Spleen (tissue), 11 donors: ENCODE data around the gene NEK5. TPM values are rescaled to one million over a fixed set of nuclear protein-coding genes. Genes with fewer than 3 reads are reported as not detected.

ENCODE experiments used
- DNase-seq: peaks from one replicate; pipeline ENCODE4 v3.0.0-alpha.2; 2020
- H3K27ac ChIP-seq, 8 donors: fragments of 200-600 bp; sonication (generic) in 7 of 8; 1 replicate in 4 of 8; 2 replicates in 4 of 8; pipeline versions ENCODE4 v1.5.0 to v1.8.0; 2016 to 2021; ENCODE audit warnings: inconsistent platforms in 4 of 8, mild to moderate bottlenecking in 4 of 8, moderate library complexity in 1 of 8
- H3K27me3 ChIP-seq, 7 donors: fragments of 200-600 bp; sonication (generic) in 6 of 7; replicated peaks in 1 of 7; 1 replicate in 4 of 7; 2 replicates in 3 of 7; pipeline versions ENCODE4 v1.5.0 to v1.8.0; 2016 to 2021; ENCODE audit warnings: inconsistent platforms in 3 of 7, mild to moderate bottlenecking in 1 of 7
- H3K36me3 ChIP-seq, 6 donors: fragments of 200-600 bp; sonication (generic) in 5 of 6; 1 replicate in 4 of 6; 2 replicates in 2 of 6; pipeline versions ENCODE4 v1.5.0 to v1.8.0; 2016 to 2021; ENCODE audit warnings: inconsistent platforms in 2 of 6
- H3K4me1 ChIP-seq, 6 donors: fragments of 200-600 bp; sonication (generic) in 5 of 6; 1 replicate in 3 of 6; 2 replicates in 3 of 6; pipeline versions ENCODE4 v1.5.0 to v1.8.0; 2016 to 2021; ENCODE audit warnings: inconsistent platforms in 3 of 6
- H3K4me3 ChIP-seq, 8 donors: fragments of 200-600 bp; sonication (generic) in 7 of 8; 1 replicate in 4 of 8; 2 replicates in 4 of 8; pipeline versions ENCODE4 v1.5.0 to v1.8.0; 2016 to 2021; ENCODE audit warnings: inconsistent platforms in 4 of 8, mild to moderate bottlenecking in 4 of 8, moderate library complexity in 2 of 8
- H3K9me3 ChIP-seq, 8 donors: fragments of 200-600 bp; sonication (generic) in 7 of 8; 1 replicate in 4 of 8; 2 replicates in 4 of 8; pipeline versions ENCODE4 v1.5.0 to v1.8.0; 2016 to 2021; ENCODE audit warnings: inconsistent platforms in 4 of 8
- POLR2A ChIP-seq, 3 donors: fragments of 450-650 bp; IDR thresholded peaks; one replicate each; pipeline ENCODE4 v1.5.1; 2017; ENCODE audit warnings: antibody characterized with exemption in 3 of 3, mild to moderate bottlenecking in 1 of 3
- POLR2AphosphoS5 ChIP-seq, 3 donors: sonication (generic); formaldehyde crosslinking; IDR thresholded peaks; one replicate each; pipeline ENCODE4 v1.5.1; 2017; ENCODE audit warnings: antibody characterized with exemption in 3 of 3
- WGBS, 5 donors: extraction: QIAGEN DNeasy Blood & Tissue Kit in 3 of 5; methylation state at CpG; one replicate each; pipeline versions ENCODE4 v1.1.5 to v1.1.7; 2013 to 2018; 5-methylcytosine and 5-hydroxymethylcytosine counted together
- intact Hi-C: fragments of 100-400 bp; cut with DNase I; formaldehyde crosslinking; loops from one replicate; pipeline ENCODE4 v1.15.0; 2023; ENCODE audit warnings: low total_unique reads
- polyA plus RNA-seq, 3 donors: library from polyadenylated mRNA; stranded (reverse); fragments of 200-250 nt; gene quantifications; one replicate each; pipeline ENCODE4 v1.2.1, GENCODE V29; 2013
- total RNA-seq, 7 donors: library from RNA; depleted of rRNA in 3 of 7; stranded (reverse); fragments of >200 nt in 3 of 7; fragmentation: NEBNext Ultra II Directional in 4 of 7; extraction: Animal tissue kit (Norgen Biotek cat#: 25700) in 4 of 7; gene quantifications; one replicate each; pipeline versions ENCODE4 v1.1.0 to v1.2.1, GENCODE V29; 2016 to 2021
- TF ChIP-seq, protein P1 (sequence below), 11 experiments: fragments of 200-600 bp in 7 of 11; fragments of 450-650 bp in 4 of 11; sonication (generic) in 4 of 11; IDR thresholded peaks in 8 of 11; conservative IDR thresholded peaks in 3 of 11; 1 replicate in 7 of 11; 2 replicates in 4 of 11; pipeline versions ENCODE4 v1.4.0 to v1.8.0; 2016 to 2021; ENCODE audit warnings: antibody characterized with exemption in 11 of 11, inconsistent platforms in 4 of 11, mild to moderate bottlenecking in 1 of 11
- donor health status: healthy with polysubstance abuse.
- donor health status: DM: no; HTN: no; CAD: no; lungs with moderate emphysema.
- donor health status: DM: no; HTN: no; CAD: no.
- donor health status: Bipolar disorder and iron deficiency.
- donor health status: healthy.
- donor health status: DM: no; HTN: no; CAD: no.
- donor health status: DM: yes; HTN: yes; CAD: no.

The NEK5 gene
- total and polyA plus RNA-seq, 10 donors: 0.04 to 0.30 (median 0.10) TPM; not detected in 4

DNA sequence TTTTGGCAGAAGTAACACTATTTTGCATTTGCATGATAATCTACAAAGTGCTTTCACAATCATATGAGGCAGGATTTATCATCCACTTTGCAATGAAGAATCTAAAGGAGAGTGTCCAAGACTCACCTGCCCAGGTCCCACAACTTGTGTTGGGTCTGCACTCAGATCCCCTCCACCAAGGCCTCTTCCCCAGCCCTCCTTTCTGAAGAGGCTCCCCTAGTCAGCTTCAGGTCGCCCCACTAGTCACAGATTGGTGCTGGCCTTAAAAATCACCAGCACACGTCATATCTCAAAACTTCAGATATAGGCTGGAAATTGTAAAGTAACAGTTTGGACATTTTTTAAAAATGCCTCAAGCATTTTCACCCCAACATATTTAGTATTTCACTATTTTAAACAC is 135.2 kb downstream of the NEK5 start:
- H3K4me3 ChIP-seq: no peak overlapping the region
- H3K27ac ChIP-seq: no peak overlapping the region
- 74 to 95% (median 85%) methylated on average over 2 of the region's 2 CpGs for WGBS, 5 donors
- TF ChIP-seq POLR2AphosphoS5 (IDR thresholded peaks at IDR 0.05): no peak
- no peak for TF ChIP-seq POLR2A (IDR thresholded peaks at IDR 0.05)
- TF ChIP-seq, protein P1, sequence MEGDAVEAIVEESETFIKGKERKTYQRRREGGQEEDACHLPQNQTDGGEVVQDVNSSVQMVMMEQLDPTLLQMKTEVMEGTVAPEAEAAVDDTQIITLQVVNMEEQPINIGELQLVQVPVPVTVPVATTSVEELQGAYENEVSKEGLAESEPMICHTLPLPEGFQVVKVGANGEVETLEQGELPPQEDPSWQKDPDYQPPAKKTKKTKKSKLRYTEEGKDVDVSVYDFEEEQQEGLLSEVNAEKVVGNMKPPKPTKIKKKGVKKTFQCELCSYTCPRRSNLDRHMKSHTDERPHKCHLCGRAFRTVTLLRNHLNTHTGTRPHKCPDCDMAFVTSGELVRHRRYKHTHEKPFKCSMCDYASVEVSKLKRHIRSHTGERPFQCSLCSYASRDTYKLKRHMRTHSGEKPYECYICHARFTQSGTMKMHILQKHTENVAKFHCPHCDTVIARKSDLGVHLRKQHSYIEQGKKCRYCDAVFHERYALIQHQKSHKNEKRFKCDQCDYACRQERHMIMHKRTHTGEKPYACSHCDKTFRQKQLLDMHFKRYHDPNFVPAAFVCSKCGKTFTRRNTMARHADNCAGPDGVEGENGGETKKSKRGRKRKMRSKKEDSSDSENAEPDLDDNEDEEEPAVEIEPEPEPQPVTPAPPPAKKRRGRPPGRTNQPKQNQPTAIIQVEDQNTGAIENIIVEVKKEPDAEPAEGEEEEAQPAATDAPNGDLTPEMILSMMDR (IDR thresholded peaks at IDR 0.05 in 8 of 11, conservative IDR thresholded peaks at IDR 0.05 in 3 of 11): no peak
- H3K4me1 ChIP-seq: peaks cover 0 to 14% (median 6%) of the 10 kb centered on the region in 6 donors
- intact Hi-C loops: no loop called here
- no peaks in the 10 kb centered on the region for H3K27me3 ChIP-seq
- H3K9me3 ChIP-seq: no peaks in the 10 kb centered on the region
- no peak for DNase-seq
- no peaks in the 10 kb centered on the region for H3K36me3 ChIP-seq

DNA sequence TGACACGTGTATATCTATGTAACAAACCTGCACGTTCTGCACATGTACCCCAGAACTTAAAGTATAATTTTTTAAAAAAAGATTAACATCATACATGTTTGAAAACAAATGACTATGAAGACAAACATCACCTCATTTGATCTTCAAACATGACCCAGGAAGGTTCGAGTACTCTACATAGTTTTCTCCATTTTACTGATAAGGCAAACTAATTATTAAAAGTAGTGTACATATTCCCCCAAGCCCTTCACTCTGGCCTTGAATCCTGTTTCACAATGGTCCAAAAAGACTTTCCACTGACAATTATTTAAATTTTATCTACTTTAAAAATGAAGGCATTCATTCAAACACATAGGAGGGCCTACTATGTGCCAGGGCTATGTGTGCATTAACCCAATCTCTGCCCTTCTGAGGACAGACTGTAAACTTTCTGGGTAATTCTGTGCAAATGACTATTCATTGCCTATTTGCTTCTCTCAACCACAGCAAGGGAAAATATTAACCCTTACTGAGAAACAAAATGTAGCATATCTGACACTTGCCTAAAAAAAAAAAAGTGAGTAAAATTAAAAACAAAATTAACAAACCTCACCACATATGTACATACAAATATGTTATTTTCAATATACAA is 139.8 kb downstream of the NEK5 start:
- 82 to 93% (median 92%) methylated on average over 3 of the region's 3 CpGs for WGBS, 5 donors
- no peaks in the 10 kb centered on the region for H3K27me3 ChIP-seq

More for the DNA sequence above, 139.8 kb downstream of the NEK5 start:
- intact Hi-C loops: no loop called here
- TF ChIP-seq POLR2A (IDR thresholded peaks at IDR 0.05) (no peak), POLR2AphosphoS5 (IDR thresholded peaks at IDR 0.05) (no peak)
- TF ChIP-seq, protein P1 (IDR thresholded peaks at IDR 0.05 in 8 of 11, conservative IDR thresholded peaks at IDR 0.05 in 3 of 11): no peak
- DNase-seq: no peak
- Histone ChIP-seq H3K4me1 (no peaks in the 10 kb centered on the region), H3K4me3 (no peak overlapping the region), H3K36me3 (no peaks in the 10 kb centered on the region), H3K9me3 (peaks cover 0 to 6% (median 0%) of the 10 kb centered on the region in 8 donors), H3K27ac (no peak overlapping the region)

Other genes starting within 250 kb of the NEK5 start
- 1 to 10 TPM; 1.4 to 3.7 (median 2.8) TPM for gene ATP7B, start 117.6 kb downstream of the NEK5 start, total RNA-seq
- gene ATP7B, start 117.6 kb downstream of the NEK5 start, polyA plus RNA-seq: under 1 TPM; 0.17 to 0.32 (median 0.24) TPM
- 10 to 100 TPM; 23.1 to 32.2 (median 29.1) TPM for gene ALG11, start 116.7 kb downstream of the NEK5 start, total RNA-seq
- 1 to 10 TPM; 3.0 to 7.8 (median 3.1) TPM for gene ALG11, start 116.7 kb downstream of the NEK5 start, polyA plus RNA-seq
- gene UTP14C, start 104.4 kb downstream of the NEK5 start, total RNA-seq: 10 to 100 TPM; 12.7 to 20.2 (median 17.2) TPM
- 1 to 10 TPM; 2.2 to 3.7 (median 2.4) TPM for gene UTP14C, start 104.4 kb downstream of the NEK5 start, polyA plus RNA-seq
- gene NEK3, start 30.5 kb upstream of the NEK5 start, total RNA-seq: 10 to 100 TPM in 5 of 7 donors, 1 to 10 TPM in 2; 6.7 to 21.1 (median 10.5) TPM
- gene NEK3, start 30.5 kb upstream of the NEK5 start, polyA plus RNA-seq: 10 to 100 TPM; 13.2 to 41.4 (median 25.4) TPM